DOHH2 (cell line): Measurements from ENCODE around the gene RAX2.

ENCODE experiments used
- H3F3A ChIP-seq: fragments of 200-600 bp; sonication (generic), shearing (Covaris generic); 2 replicates; pipeline ENCODE4 v1.6.0; 2016; ENCODE audit warnings: antibody characterized with exemption, mild to moderate bottlenecking; ENCODE audit not compliant: control insufficient read depth, insufficient read depth
- H3K27ac ChIP-seq: fragments of 200-600 bp; sonication (generic); 2 replicates; pipeline ENCODE4 v1.5.1; 2014; ENCODE audit warnings: low read depth, mild to moderate bottlenecking, low read length, moderate library complexity
- H3K27me3 ChIP-seq: fragments of 200-600 bp; sonication (generic); 2 replicates; pipeline ENCODE4 v1.6.1; 2014; ENCODE audit warnings: mild to moderate bottlenecking, low read length, mixed read lengths; ENCODE audit not compliant: control insufficient read depth
- H3K36me3 ChIP-seq: fragments of 200-600 bp; sonication (generic); 2 replicates; pipeline ENCODE4 v1.6.1; 2014; ENCODE audit warnings: mild to moderate bottlenecking, low read length, moderate library complexity, mixed read lengths; ENCODE audit not compliant: control insufficient read depth
- H3K4me1 ChIP-seq: fragments of 200-600 bp; sonication (generic); 2 replicates; pipeline ENCODE4 v1.6.1; 2014; ENCODE audit warnings: mild to moderate bottlenecking, low read length, mixed read lengths; ENCODE audit not compliant: control insufficient read depth
- H3K4me2 ChIP-seq: fragments of 200-600 bp; sonication (generic); 2 replicates; pipeline ENCODE4 v1.6.0; 2014; ENCODE audit warnings: mild to moderate bottlenecking, low read length, moderate library complexity
- H3K4me3 ChIP-seq: fragments of 200-600 bp; sonication (generic); 2 replicates; pipeline ENCODE4 v1.5.1; 2014; ENCODE audit warnings: mild to moderate bottlenecking, low read length, mixed read lengths
- H3K79me2 ChIP-seq: fragments of 200-600 bp; sonication (generic); 2 replicates; pipeline ENCODE4 v1.6.1; 2014; ENCODE audit warnings: mild to moderate bottlenecking, low read length, mixed read lengths; ENCODE audit not compliant: control insufficient read depth
- H3K9me2 ChIP-seq: fragments of 200-600 bp; sonication (generic); replicated peaks from 2 replicates; pipeline ENCODE4 v1.6.1; 2014; ENCODE audit warnings: mild to moderate bottlenecking, low read length, mixed read lengths; ENCODE audit not compliant: control insufficient read depth
- H3K9me3 ChIP-seq: fragments of 200-600 bp; sonication (generic); 2 replicates; pipeline ENCODE4 v1.6.1; 2014; ENCODE audit warnings: antibody characterized with exemption, low read length, mixed read lengths; ENCODE audit not compliant: control insufficient read depth, insufficient read depth
- H4K20me1 ChIP-seq: fragments of 200-600 bp; sonication (generic); 2 replicates; pipeline ENCODE4 v1.6.0; 2014; ENCODE audit warnings: low read depth, mild to moderate bottlenecking, antibody characterized with exemption, low read length, moderate library complexity; ENCODE audit not compliant: control insufficient read depth, insufficient read depth
- EZH2phosphoT487 ChIP-seq: fragments of 200-600 bp; sonication (generic); IDR thresholded peaks from 2 replicates; pipeline ENCODE4 v1.6.1; 2017; ENCODE audit warnings: borderline replicate concordance, mild to moderate bottlenecking, antibody characterized with exemption, low read length, moderate library complexity, mixed read lengths
- TF ChIP-seq, protein P1 (sequence below): fragments of 200-600 bp; sonication (generic); IDR thresholded peaks from one replicate; pipeline ENCODE4 v1.5.1; 2014; ENCODE audit warnings: antibody characterized with exemption, mild to moderate bottlenecking, low read depth, low read length; ENCODE audit not compliant: poor library complexity, severe bottlenecking

RAX2 gene

GRCh38 chr19:3800996-3801395 lies 29.0 kb upstream of the RAX2 start:
- no peaks in the 10 kb centered on the region for H4K20me1 ChIP-seq
- H3K4me3 ChIP-seq, result no peak overlapping the region
- no peaks in the 10 kb centered on the region for H3K4me1 ChIP-seq
- H3K79me2 ChIP-seq, result no peaks in the 10 kb centered on the region
- H3K27ac ChIP-seq, result no peak overlapping the region
- H3K4me2 ChIP-seq, result no peak overlapping the region
- no peaks in the 10 kb centered on the region for H3K9me3 ChIP-seq
- TF ChIP-seq EZH2phosphoT487, result no peak
- TF ChIP-seq, protein P1, sequence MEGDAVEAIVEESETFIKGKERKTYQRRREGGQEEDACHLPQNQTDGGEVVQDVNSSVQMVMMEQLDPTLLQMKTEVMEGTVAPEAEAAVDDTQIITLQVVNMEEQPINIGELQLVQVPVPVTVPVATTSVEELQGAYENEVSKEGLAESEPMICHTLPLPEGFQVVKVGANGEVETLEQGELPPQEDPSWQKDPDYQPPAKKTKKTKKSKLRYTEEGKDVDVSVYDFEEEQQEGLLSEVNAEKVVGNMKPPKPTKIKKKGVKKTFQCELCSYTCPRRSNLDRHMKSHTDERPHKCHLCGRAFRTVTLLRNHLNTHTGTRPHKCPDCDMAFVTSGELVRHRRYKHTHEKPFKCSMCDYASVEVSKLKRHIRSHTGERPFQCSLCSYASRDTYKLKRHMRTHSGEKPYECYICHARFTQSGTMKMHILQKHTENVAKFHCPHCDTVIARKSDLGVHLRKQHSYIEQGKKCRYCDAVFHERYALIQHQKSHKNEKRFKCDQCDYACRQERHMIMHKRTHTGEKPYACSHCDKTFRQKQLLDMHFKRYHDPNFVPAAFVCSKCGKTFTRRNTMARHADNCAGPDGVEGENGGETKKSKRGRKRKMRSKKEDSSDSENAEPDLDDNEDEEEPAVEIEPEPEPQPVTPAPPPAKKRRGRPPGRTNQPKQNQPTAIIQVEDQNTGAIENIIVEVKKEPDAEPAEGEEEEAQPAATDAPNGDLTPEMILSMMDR, result no peak
- H3K27me3 ChIP-seq, result peaks cover 14% of the 10 kb centered on the region
- H3F3A ChIP-seq, result no peaks in the 10 kb centered on the region
- H3K9me2 ChIP-seq, result no peaks in the 10 kb centered on the region
- no peaks in the 10 kb centered on the region for H3K36me3 ChIP-seq

DNA sequence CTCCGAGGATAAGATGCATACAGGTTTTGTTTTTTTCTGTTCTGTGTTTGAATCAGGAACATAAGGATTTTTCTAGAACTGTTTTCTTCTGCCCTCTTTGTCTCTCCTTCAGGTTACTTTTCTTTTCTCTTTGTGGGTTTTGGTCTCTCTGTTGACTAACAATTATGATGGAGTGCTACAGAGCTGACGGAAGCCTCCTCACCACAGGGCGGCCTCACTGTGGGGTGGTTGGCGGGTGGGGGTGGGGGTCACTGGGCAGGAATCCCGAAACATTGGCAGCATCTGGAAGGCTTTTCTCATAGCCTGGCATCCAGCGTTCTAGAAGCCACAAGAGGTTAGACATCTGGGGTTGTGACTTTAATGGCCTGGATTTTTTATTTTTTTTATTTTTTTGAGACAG lies 26.1 kb upstream of the RAX2 start:
- H3K79me2 ChIP-seq, result no peaks in the 10 kb centered on the region
- H3K4me1 ChIP-seq, result no peaks in the 10 kb centered on the region
- H3K27ac ChIP-seq, result no peak overlapping the region
- TF ChIP-seq, protein P1, result no peak
- no peak for TF ChIP-seq EZH2phosphoT487
- H3K4me2 ChIP-seq, result no peak overlapping the region
- no peaks in the 10 kb centered on the region for H3K9me3 ChIP-seq
- H3K36me3 ChIP-seq, result no peaks in the 10 kb centered on the region
- no peak overlapping the region for H3K4me3 ChIP-seq
- peaks cover 14% of the 10 kb centered on the region for H3K27me3 ChIP-seq
- no peaks in the 10 kb centered on the region for H4K20me1 ChIP-seq
- no peaks in the 10 kb centered on the region for H3F3A ChIP-seq
- no peaks in the 10 kb centered on the region for H3K9me2 ChIP-seq

DNA sequence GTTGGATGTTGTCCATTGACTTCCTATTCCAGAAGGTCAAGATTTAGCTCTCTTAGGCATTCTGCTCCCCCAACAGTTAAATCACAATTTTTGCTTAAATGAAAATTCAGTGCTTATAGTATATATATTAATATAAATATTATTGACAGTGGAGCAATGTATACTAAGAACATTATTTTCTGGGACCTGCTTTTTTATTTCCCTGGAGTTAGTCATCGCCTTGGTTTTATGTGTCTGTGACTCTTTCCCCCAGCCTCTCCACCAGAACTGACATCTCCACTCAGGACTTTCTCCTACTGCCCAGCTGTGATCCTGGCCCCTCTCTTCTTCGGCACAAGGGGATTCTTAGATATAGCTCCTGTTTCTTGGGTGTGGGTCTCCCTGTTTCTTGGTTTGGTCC lies 24.3 kb upstream of the RAX2 start:
- no peak overlapping the region for H3K4me2 ChIP-seq
- H3K4me1 ChIP-seq, result no peaks in the 10 kb centered on the region
- peaks cover 4% of the 10 kb centered on the region for H3K27me3 ChIP-seq
- TF ChIP-seq EZH2phosphoT487, result no peak
- TF ChIP-seq, protein P1, result no peak
- no peaks in the 10 kb centered on the region for H3K9me3 ChIP-seq
- no peak overlapping the region for H3K4me3 ChIP-seq
- no peak overlapping the region for H3K27ac ChIP-seq
- no peaks in the 10 kb centered on the region for H3F3A ChIP-seq
- no peaks in the 10 kb centered on the region for H3K79me2 ChIP-seq
- H4K20me1 ChIP-seq, result no peaks in the 10 kb centered on the region
- H3K9me2 ChIP-seq, result no peaks in the 10 kb centered on the region
- H3K36me3 ChIP-seq, result no peaks in the 10 kb centered on the region

DNA sequence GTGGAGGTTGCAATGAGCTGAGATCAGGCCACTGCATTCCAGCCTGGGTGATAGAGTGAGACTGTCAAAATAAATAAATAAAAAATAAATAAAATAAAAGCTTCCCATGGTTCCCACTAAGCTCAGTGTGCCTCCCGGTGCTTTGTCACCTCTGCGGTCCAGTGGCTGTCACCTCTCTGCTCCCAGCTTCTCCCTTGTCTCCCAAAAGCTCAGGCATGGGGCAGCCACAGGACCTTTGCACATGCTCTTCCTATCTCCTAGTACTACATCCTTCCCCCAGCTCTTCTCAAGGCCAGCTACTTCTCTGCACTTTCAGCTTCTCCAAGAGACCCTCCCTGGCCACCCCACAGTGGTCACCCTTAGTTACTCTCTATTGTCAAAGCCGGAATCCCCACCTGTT lies 21.8 kb upstream of the RAX2 start:
- no peaks in the 10 kb centered on the region for H3K36me3 ChIP-seq
- H3K27me3 ChIP-seq, result no peaks in the 10 kb centered on the region
- TF ChIP-seq, protein P1, result no peak
- no peak for TF ChIP-seq EZH2phosphoT487
- no peaks in the 10 kb centered on the region for H3K9me2 ChIP-seq
- no peaks in the 10 kb centered on the region for H3F3A ChIP-seq
- no peaks in the 10 kb centered on the region for H3K9me3 ChIP-seq
- H3K4me3 ChIP-seq, result no peak overlapping the region
- H3K4me1 ChIP-seq, result no peaks in the 10 kb centered on the region
- H3K79me2 ChIP-seq, result no peaks in the 10 kb centered on the region
- no peak overlapping the region for H3K27ac ChIP-seq
- H3K4me2 ChIP-seq, result no peak overlapping the region
- no peaks in the 10 kb centered on the region for H4K20me1 ChIP-seq
